GM20431 (cell line): ENCODE results near the gene SLC38A7.

Source experiments
- in situ Hi-C: fragments of 300-500 bp; cut with MseI, MboI; formaldehyde crosslinking; loops from one replicate; pipeline ENCODE4 v1.15.0; 2020; ENCODE audit warnings: low sequenced_read_pairs; ENCODE audit not compliant: unreplicated experiment

SLC38A7 gene

GRCh38 chr16:58684001-58684353, 593 bp downstream of the SLC38A7 start:
- in situ Hi-C loops, result no loop called here

- in situ Hi-C loops, result no loop called here
Observed at GRCh38 chr16:58679763-58680162, 4.8 kb downstream of the SLC38A7 start.

GRCh38 chr16:58678716-58679115, 5.9 kb downstream of the SLC38A7 start:
- in situ Hi-C loops, result no loop called here

- in situ Hi-C loops, result no loop called here
Observed at GRCh38 chr16:58678269-58678668, 6.3 kb downstream of the SLC38A7 start.

- in situ Hi-C loops, result loop anchor here (25.0 kb wide), 1 partner anchor 334 kb away; no protein-coding TSS in a partner anchor
Observed at GRCh38 chr16:58670946-58671583, 13.5 kb downstream of the SLC38A7 start.

GRCh38 chr16:58670177-58670576, 14.4 kb downstream of the SLC38A7 start:
- in situ Hi-C loops, result loop anchor here (25.0 kb wide), 1 partner anchor 333 kb away; no protein-coding TSS in a partner anchor

- in situ Hi-C loops, result loop anchor here (25.0 kb wide), 1 partner anchor 328 kb away; no protein-coding TSS in a partner anchor
Observed at GRCh38 chr16:58665200-58665599, 19.4 kb downstream of the SLC38A7 start.

GRCh38 chr16:58661199-58661830, 23.3 kb downstream of the SLC38A7 start:
- in situ Hi-C loops, result loop anchor here (25.0 kb wide), 1 partner anchor 324 kb away; no protein-coding TSS in a partner anchor

GRCh38 chr16:58659911-58660310, 24.7 kb downstream of the SLC38A7 start:
- in situ Hi-C loops, result loop anchor here (25.0 kb wide), 1 partner anchor 323 kb away; no protein-coding TSS in a partner anchor

GRCh38 chr16:58658796-58659211, 25.8 kb downstream of the SLC38A7 start:
- in situ Hi-C loops, result loop anchor here (25.0 kb wide), 1 partner anchor 322 kb away; no protein-coding TSS in a partner anchor

GRCh38 chr16:58656899-58657298, 27.7 kb downstream of the SLC38A7 start:
- in situ Hi-C loops, result loop anchor here (25.0 kb wide), 1 partner anchor 320 kb away; no protein-coding TSS in a partner anchor

GRCh38 chr16:58655215-58655596, 29.4 kb downstream of the SLC38A7 start:
- in situ Hi-C loops, result loop anchor here (25.0 kb wide), 1 partner anchor 318 kb away; no protein-coding TSS in a partner anchor

- in situ Hi-C loops, result loop anchor here (25.0 kb wide), 1 partner anchor 317 kb away; no protein-coding TSS in a partner anchor
Observed at GRCh38 chr16:58654560-58655214, 29.9 kb downstream of the SLC38A7 start.

GRCh38 chr16:58652741-58653140, 31.8 kb downstream of the SLC38A7 start:
- in situ Hi-C loops, result loop anchor here (25.0 kb wide), 1 partner anchor 315 kb away; no protein-coding TSS in a partner anchor

- in situ Hi-C loops, result loop anchor here (25.0 kb wide), 1 partner anchor 315 kb away; no protein-coding TSS in a partner anchor
Observed at GRCh38 chr16:58651965-58652348, 32.6 kb downstream of the SLC38A7 start.

- in situ Hi-C loops, result loop anchor here (25.0 kb wide), 1 partner anchor 312 kb away; no protein-coding TSS in a partner anchor
Observed at GRCh38 chr16:58649707-58650106, 34.9 kb downstream of the SLC38A7 start.

- in situ Hi-C loops, result no loop called here
Observed at GRCh38 chr16:58647107-58647506, 37.5 kb downstream of the SLC38A7 start.

GRCh38 chr16:58644765-58645487, 39.6 kb downstream of the SLC38A7 start:
- in situ Hi-C loops, result no loop called here

- in situ Hi-C loops, result no loop called here
Observed at GRCh38 chr16:58644108-58644507, 40.5 kb downstream of the SLC38A7 start.

GRCh38 chr16:58640949-58641348, 43.6 kb downstream of the SLC38A7 start:
- in situ Hi-C loops, result no loop called here
